Lung (tissue), 12 donors: ENCODE results near the gene KCNH8. TPM values are rescaled to one million over a fixed set of nuclear protein-coding genes. Genes with fewer than 3 reads are reported as not detected.

ENCODE experiments used
- ATAC-seq: fragments of 200-7000 bp; cut with Tn5 transposase; one replicate; pipeline ENCODE4 v1.9.1; 2020; ENCODE audit warnings: moderate number of reproducible peaks; ENCODE audit not compliant: insufficient read depth, low FRiP score
- DNase-seq, 3 donors: peaks; one replicate each; pipeline ENCODE4 v3.0.0-alpha.2; 2013 to 2017
- H3K27ac ChIP-seq, 2 donors: one replicate each; pipeline ENCODE4 v1.5.1; 2013; ENCODE audit warnings: mild to moderate bottlenecking in 2 of 2, moderate library complexity in 2 of 2, control low read depth in 1 of 2, inconsistent platforms in 1 of 2, low read depth in 1 of 2, low read length in 1 of 2
- H3K27me3 ChIP-seq, 3 donors: one replicate each; pipeline ENCODE4 v1.5.1; 2013; ENCODE audit warnings: low read length in 2 of 3; ENCODE audit not compliant: control insufficient read depth in 3 of 3, insufficient read depth in 3 of 3
- H3K36me3 ChIP-seq, 4 donors: one replicate each; pipeline ENCODE4 v1.5.1; 2013; ENCODE audit warnings: low read length in 4 of 4, mild to moderate bottlenecking in 1 of 4, moderate library complexity in 1 of 4; ENCODE audit not compliant: control insufficient read depth in 4 of 4, insufficient read depth in 4 of 4
- H3K4me1 ChIP-seq, 5 donors: one replicate each; pipeline ENCODE4 v1.5.1; 2013; ENCODE audit warnings: low read length in 5 of 5, mild to moderate bottlenecking in 2 of 5, moderate library complexity in 1 of 5; ENCODE audit not compliant: control insufficient read depth in 5 of 5, insufficient read depth in 5 of 5
- H3K4me3 ChIP-seq: one replicate; pipeline ENCODE4 v1.5.1; 2013; ENCODE audit warnings: mild to moderate bottlenecking, control low read depth, moderate library complexity
- H3K9ac ChIP-seq, 2 donors: one replicate each; pipeline ENCODE4 v1.5.1; 2013; ENCODE audit warnings: low read length in 2 of 2, control low read depth in 1 of 2; ENCODE audit not compliant: insufficient read depth in 1 of 2
- H3K9me3 ChIP-seq, 4 donors: one replicate each; pipeline ENCODE4 v1.5.1; 2013; ENCODE audit warnings: low read length in 3 of 4, mild to moderate bottlenecking in 1 of 4, moderate library complexity in 1 of 4; ENCODE audit not compliant: control insufficient read depth in 4 of 4, insufficient read depth in 3 of 4
- WGBS, 2 donors: extraction: QIAGEN DNeasy Blood & Tissue Kit; methylation state at CpG; one replicate each; pipeline ENCODE4 v1.1.7; 2013; 5-methylcytosine and 5-hydroxymethylcytosine counted together
- polyA plus RNA-seq, 2 donors: library from polyadenylated mRNA; stranded (reverse); fragments of 200-250 nt; gene quantifications; one replicate each; pipeline ENCODE4 v1.2.1, GENCODE V29; 2013
- total RNA-seq, 2 donors: library from RNA; depleted of rRNA in 1 of 2; stranded (reverse); fragments of >200 nt in 1 of 2; gene quantifications; one replicate each; pipeline ENCODE4 v1.2.1, GENCODE V29; 2014 to 2021
- TF ChIP-seq, protein P1 (sequence below): IDR thresholded peaks from 2 replicates; pipeline ENCODE4 v1.5.1; 2012; ENCODE audit warnings: mild to moderate bottlenecking; ENCODE audit errors: control extremely low read depth, extremely low read depth
- donor health status: control.
- donor health status: control.
- donor health status: Bipolar disorder and iron deficiency.
- donor health status: healthy.
- donor health status: DM: yes; HTN: yes; CAD: no.

The KCNH8 gene
- total and polyA plus RNA-seq, 4 donors: 0.06 to 0.94 (median 0.15) TPM

DNA sequence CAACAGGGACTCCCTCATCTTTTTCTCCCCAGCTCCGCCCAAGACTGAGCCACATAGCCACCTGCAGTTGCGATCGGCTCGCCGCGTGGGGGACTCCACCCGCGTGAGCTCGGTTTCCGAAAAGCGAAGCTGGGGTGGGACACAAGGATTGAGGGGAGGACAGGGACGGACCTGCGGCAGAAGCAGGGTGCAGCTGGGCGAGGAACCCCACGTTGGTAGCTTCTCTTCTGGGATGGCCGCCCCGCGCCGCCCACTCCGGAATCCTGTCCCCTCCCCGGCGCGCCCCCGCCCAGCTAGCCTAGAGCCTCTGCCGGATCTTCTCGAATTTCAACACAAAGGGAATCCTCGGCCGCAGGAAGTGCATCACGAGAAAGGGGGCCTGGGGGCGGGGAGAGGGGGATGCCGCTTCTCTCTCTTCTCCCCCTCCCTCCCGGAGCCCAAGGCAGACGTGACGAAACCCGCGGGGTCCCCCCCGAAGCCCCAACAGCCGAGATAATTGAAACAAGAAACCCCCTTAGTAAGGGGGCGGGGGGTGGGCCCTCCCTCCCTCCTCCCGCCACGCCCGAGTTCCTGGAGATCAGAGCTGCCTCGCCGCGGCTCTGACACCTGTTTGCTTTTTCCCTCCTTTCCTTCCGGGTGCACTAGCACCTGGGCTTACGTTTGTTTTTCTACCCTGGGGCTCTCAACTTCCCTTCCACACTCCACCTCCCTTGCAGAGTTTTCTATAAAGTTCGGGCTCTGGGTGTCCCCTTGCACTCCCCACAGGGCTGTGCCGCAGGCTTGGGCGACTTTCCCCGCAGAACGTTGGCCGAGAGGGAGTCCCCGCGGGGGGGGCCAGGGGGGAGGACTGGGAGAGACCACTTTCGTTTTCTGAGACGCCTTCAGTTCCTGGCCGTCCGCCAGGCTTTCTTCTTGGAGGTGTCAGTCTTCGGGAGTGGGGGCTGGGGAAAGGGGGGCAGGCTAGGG, 1.3 kb upstream of the KCNH8 start:
- WGBS, 2 donors: 0 to 1% methylated on average over 46 to 60 of the region's 60 CpGs
- H3K4me3 ChIP-seq: peak overlapping the region; percentile 59
- H3K9me3 ChIP-seq: peaks cover 0 to 2% (median 0%) of the 10 kb centered on the region in 4 donors
- TF ChIP-seq, protein P1, sequence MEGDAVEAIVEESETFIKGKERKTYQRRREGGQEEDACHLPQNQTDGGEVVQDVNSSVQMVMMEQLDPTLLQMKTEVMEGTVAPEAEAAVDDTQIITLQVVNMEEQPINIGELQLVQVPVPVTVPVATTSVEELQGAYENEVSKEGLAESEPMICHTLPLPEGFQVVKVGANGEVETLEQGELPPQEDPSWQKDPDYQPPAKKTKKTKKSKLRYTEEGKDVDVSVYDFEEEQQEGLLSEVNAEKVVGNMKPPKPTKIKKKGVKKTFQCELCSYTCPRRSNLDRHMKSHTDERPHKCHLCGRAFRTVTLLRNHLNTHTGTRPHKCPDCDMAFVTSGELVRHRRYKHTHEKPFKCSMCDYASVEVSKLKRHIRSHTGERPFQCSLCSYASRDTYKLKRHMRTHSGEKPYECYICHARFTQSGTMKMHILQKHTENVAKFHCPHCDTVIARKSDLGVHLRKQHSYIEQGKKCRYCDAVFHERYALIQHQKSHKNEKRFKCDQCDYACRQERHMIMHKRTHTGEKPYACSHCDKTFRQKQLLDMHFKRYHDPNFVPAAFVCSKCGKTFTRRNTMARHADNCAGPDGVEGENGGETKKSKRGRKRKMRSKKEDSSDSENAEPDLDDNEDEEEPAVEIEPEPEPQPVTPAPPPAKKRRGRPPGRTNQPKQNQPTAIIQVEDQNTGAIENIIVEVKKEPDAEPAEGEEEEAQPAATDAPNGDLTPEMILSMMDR: no peak
- peaks cover 0 to 16% (median 5%) of the 10 kb centered on the region in 3 donors for H3K27me3 ChIP-seq
- H3K36me3 ChIP-seq: no peaks in the 10 kb centered on the region
- DNase-seq (peak; percentile 88 to 91 (median 88)), ATAC-seq (peak; percentile 79)
- peaks cover 0 to 9% (median 0%) of the 10 kb centered on the region in 5 donors for H3K4me1 ChIP-seq
- no peak overlapping the region for H3K27ac ChIP-seq
- H3K9ac ChIP-seq: peak overlapping the region; percentile 26 to 56

DNA sequence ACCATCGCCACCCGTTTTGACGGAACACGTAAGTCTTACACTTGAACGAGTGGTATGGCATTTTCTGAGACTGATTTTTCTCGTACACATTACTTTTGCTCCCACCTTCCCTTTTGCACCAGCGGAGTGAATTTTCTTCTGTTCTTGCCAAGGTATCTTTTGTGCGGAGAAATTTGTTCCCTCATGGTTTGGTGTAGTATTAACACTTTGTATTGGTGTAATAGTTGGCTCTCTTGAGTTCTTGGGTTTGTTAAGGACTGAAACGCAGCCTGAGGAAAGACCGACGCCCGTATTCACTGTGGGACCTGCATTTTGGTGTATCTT, 420 bp downstream of the KCNH8 start:
- TF ChIP-seq, protein P1: no peak
- Histone ChIP-seq H3K36me3 (no peaks in the 10 kb centered on the region), H3K4me1 (peaks cover 0 to 9% (median 0%) of the 10 kb centered on the region in 5 donors), H3K27ac (no peak overlapping the region), H3K9ac (no peak overlapping the region), H3K9me3 (peaks cover 0 to 2% (median 0%) of the 10 kb centered on the region in 4 donors), H3K27me3 (peaks cover 0 to 16% (median 5%) of the 10 kb centered on the region in 3 donors), H3K4me3 (no peak overlapping the region)
- 4 to 5% methylated on average over 12 of the region's 12 CpGs for WGBS, 2 donors
- ATAC-seq (no peak), DNase-seq (peak in 1 of 3 donors; percentile 2)

DNA sequence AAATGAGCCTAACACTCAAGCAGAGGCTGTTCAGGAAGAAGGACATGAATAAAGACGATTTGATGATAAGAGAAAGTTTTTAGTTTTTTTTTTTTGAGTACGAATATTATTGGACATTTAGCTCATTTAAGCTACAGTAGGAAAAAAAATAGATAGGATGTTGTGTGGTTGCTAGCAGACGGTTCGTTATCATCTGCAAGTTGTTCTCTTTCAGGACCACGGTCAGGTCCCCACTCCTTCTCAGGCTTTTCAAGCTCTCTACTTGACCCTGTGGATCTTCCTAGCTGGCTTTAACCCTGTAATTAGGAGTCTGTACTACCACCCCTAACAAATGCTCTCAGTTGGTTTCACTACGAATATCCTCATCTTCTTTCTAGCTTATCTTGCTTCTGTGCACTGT, 1.1 kb downstream of the KCNH8 start:
- peaks cover 0 to 2% (median 0%) of the 10 kb centered on the region in 4 donors for H3K9me3 ChIP-seq
- WGBS, 2 donors: 1% methylated on average over 6 of the region's 6 CpGs
- ATAC-seq (no peak), DNase-seq (peak; percentile 46 to 72 (median 49))
- H3K4me3 ChIP-seq: no peak overlapping the region
- H3K36me3 ChIP-seq: no peaks in the 10 kb centered on the region
- TF ChIP-seq, protein P1: no peak
- H3K27me3 ChIP-seq: peaks cover 0 to 16% (median 5%) of the 10 kb centered on the region in 3 donors
- peaks cover 0 to 9% (median 0%) of the 10 kb centered on the region in 5 donors for H3K4me1 ChIP-seq
- H3K27ac ChIP-seq: no peak overlapping the region
- H3K9ac ChIP-seq: no peak overlapping the region
